C4-2B (cell line): ENCODE measurements around the gene CDC37.

Experiments used
- CTCF ChIP-seq: fragments of 450-650 bp; conservative IDR thresholded peaks from 2 replicates; pipeline ENCODE4 v1.5.1; 2017; ENCODE audit warnings: mild to moderate bottlenecking
- ZFX ChIP-seq: fragments of 450-650 bp; IDR thresholded peaks from 2 replicates; pipeline ENCODE4 v1.6.1; 2017

- no peak for TF ChIP-seq CTCF
- TF ChIP-seq ZFX, result no peak
These were observed 23.8 kb upstream of the CDC37 start for GRCh38 chr19:10427169-10427568.
